Activated CD4-positive, alpha-beta T cell treated with anti-CD3 and anti-CD28 coated beads, Interleukin-2, amount 10 ng/mL, durations not matched to agents 24 days and 14 days (primary cell): Measurements from ENCODE around the gene PPP4C. TPM values are rescaled to one million over a fixed set of nuclear protein-coding genes. Genes with fewer than 3 reads are reported as not detected.
A peak's percentile ranks its signal among the peaks of the same experiment; 100 is the strongest.

Experiments used
- DNase-seq: peaks from one replicate; pipeline ENCODE4 v3.0.0; 2022
- H3K27ac Mint-ChIP-seq: one replicate; pipeline ENCODE4 v1.8.0; 2022; ENCODE audit warnings: mild to moderate bottlenecking, mixed read lengths
- H3K27me3 Mint-ChIP-seq: one replicate; pipeline ENCODE4 v1.8.0; 2022; ENCODE audit warnings: mixed read lengths
- H3K36me3 Mint-ChIP-seq: one replicate; pipeline ENCODE4 v1.8.0; 2022; ENCODE audit warnings: low read depth, mild to moderate bottlenecking, mixed read lengths
- H3K4me1 Mint-ChIP-seq: one replicate; pipeline ENCODE4 v1.8.0; 2021; ENCODE audit warnings: mixed read lengths
- H3K4me3 Mint-ChIP-seq: one replicate; pipeline ENCODE4 v1.8.0; 2022; ENCODE audit warnings: mild to moderate bottlenecking, moderate library complexity, mixed read lengths
- H3K9me3 Mint-ChIP-seq: one replicate; pipeline ENCODE4 v1.8.0; 2021; ENCODE audit warnings: mixed read lengths
- intact Hi-C: fragments of 100-400 bp; cut with micrococcal nuclease; formaldehyde crosslinking; loops from one replicate; pipeline ENCODE4 v1.15.1; 2023
- total RNA-seq: library from RNA; stranded (reverse); gene quantifications from 2 replicates; pipeline ENCODE4 v1.2.3, GENCODE V29; 2022

PPP4C gene
- total RNA-seq, 1 donor from 2014 or later: 144 TPM

- intact Hi-C loops: no loop called here
- no peak for DNase-seq
- Mint-ChIP-seq H3K27me3 (no peaks in the 10 kb centered on the region), H3K4me3 (no peak overlapping the region), H3K9me3 (no peaks in the 10 kb centered on the region), H3K27ac (no peak overlapping the region), H3K4me1 (peaks cover 26% of the 10 kb centered on the region), H3K36me3 (peaks cover 65% of the 10 kb centered on the region)
These were observed 3.7 kb downstream of the PPP4C start for GRCh38 chr16:30079480-30079879.

- no peak for DNase-seq
- H3K27ac Mint-ChIP-seq: no peak overlapping the region
- intact Hi-C loops: no loop called here
- H3K27me3 Mint-ChIP-seq: no peaks in the 10 kb centered on the region
- peaks cover 65% of the 10 kb centered on the region for H3K36me3 Mint-ChIP-seq
- H3K9me3 Mint-ChIP-seq: no peaks in the 10 kb centered on the region
- peaks cover 8% of the 10 kb centered on the region for H3K4me1 Mint-ChIP-seq
- no peak overlapping the region for H3K4me3 Mint-ChIP-seq
These were observed 6.8 kb downstream of the PPP4C start for GRCh38 chr16:30082545-30083090.

DNA sequence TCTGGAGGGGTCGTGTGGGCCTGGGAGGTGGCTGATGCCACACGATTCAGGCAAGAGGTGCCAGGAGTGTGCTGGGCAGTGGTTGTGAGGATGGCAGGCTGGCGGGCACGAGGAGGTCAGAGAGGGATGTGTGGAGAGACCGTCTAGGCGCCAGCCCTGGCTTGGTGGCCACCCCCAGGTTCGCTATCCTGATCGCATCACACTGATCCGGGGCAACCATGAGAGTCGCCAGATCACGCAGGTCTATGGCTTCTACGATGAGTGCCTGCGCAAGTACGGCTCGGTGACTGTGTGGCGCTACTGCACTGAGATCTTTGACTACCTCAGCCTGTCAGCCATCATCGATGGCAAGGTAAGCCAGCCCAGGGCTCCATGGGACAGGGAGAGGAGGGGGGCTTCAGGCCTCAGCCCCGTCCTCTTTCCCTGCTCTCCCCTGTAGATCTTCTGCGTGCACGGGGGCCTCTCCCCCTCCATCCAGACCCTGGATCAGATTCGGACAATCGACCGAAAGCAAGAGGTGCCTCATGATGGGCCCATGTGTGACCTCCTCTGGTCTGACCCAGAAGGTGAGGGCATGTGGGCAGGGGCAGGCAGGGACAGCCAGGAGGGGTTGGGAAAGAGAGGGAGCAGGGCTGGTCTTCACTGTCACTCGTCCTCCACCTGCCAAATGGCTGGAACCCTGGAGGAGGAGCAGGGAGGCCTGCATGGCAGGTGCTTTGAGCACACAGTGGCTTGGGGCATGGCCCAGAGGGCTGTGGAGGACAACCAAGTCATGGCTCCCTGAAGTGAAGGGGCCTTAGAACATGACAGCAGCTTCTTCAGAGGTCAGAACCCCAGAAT is 7.6 kb downstream of the PPP4C start:
- Mint-ChIP-seq H3K9me3 (no peaks in the 10 kb centered on the region), H3K36me3 (peaks cover 60% of the 10 kb centered on the region), H3K4me1 (peaks cover 2% of the 10 kb centered on the region), H3K27ac (no peak overlapping the region), H3K4me3 (no peak overlapping the region), H3K27me3 (no peaks in the 10 kb centered on the region)
- intact Hi-C loops: no loop called here
- no peak for DNase-seq

DNA sequence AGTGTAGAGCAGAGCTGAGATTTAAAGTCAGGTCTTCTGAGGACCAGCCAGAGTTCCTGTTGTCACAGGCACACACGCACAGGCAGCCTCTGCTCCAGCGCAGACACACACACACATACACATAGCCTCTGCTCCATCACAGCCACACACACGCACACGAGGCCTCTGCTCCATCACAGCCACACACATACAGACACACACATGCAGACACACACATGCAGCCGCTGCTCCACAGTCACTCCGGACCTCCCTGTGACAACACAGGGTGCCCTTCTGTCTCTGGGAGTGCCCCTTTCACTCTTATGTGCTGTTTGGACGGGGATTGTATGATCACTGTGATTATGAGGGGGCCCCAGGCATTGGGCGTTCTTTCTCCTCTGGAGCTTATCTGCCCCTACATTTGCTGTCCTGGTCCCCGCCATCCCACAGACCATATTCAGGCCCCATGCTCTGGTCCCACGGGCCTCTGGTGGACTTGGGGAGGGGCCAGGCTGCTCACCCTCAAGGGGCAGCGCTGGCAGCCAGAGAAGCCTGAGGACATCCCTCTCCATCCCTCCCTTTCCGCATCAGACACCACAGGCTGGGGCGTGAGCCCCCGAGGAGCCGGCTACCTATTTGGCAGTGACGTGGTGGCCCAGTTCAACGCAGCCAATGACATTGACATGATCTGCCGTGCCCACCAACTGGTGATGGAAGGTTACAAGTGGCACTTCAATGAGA is 8.5 kb downstream of the PPP4C start:
- Mint-ChIP-seq H3K36me3 (peaks cover 55% of the 10 kb centered on the region), H3K4me1 (peaks cover 2% of the 10 kb centered on the region), H3K27me3 (no peaks in the 10 kb centered on the region), H3K27ac (no peak overlapping the region), H3K9me3 (no peaks in the 10 kb centered on the region), H3K4me3 (no peak overlapping the region)
- intact Hi-C loops: no loop called here
- no peak for DNase-seq

DNA sequence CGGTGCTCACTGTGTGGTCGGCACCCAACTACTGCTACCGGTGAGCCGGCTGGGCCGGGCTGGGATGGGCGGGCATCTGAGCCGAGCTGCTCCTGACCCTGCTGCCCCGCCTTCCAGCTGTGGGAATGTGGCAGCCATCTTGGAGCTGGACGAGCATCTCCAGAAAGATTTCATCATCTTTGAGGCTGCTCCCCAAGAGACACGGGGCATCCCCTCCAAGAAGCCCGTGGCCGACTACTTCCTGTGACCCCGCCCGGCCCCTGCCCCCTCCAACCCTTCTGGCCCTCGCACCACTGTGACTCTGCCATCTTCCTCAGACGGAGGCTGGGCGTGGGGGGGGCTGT is 9.0 kb downstream of the PPP4C start:
- H3K36me3 Mint-ChIP-seq: peaks cover 49% of the 10 kb centered on the region
- intact Hi-C loops: no loop called here
- H3K27ac Mint-ChIP-seq: no peak overlapping the region
- no peaks in the 10 kb centered on the region for H3K9me3 Mint-ChIP-seq
- no peak for DNase-seq
- H3K4me3 Mint-ChIP-seq: no peak overlapping the region
- no peaks in the 10 kb centered on the region for H3K27me3 Mint-ChIP-seq
- peaks cover 6% of the 10 kb centered on the region for H3K4me1 Mint-ChIP-seq

DNA sequence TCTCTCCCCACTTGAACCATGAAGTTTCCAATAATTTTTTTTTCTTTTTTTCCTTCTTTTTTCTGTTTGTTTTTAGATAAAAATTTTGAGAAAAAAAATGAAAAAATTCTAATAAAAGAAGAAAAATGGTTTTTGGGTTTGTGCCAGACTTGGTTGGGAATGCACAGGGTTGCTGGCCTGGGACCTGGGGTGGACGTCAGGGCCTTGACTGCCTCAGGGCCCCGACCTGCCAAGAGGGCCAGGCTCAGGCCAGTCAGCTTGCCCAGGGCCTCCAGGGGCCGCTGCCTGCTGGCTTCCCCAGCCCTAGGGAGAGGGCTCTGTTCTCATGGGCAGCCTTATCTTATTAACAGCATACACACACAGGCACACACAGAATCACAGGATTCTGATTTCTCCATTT is 9.5 kb downstream of the PPP4C start:
- H3K4me1 Mint-ChIP-seq: peaks cover 10% of the 10 kb centered on the region
- no peak overlapping the region for H3K4me3 Mint-ChIP-seq
- no peak overlapping the region for H3K27ac Mint-ChIP-seq
- H3K9me3 Mint-ChIP-seq: no peaks in the 10 kb centered on the region
- intact Hi-C loops: no loop called here
- no peaks in the 10 kb centered on the region for H3K27me3 Mint-ChIP-seq
- no peak for DNase-seq
- peaks cover 48% of the 10 kb centered on the region for H3K36me3 Mint-ChIP-seq

GRCh38 chr16:30085820-30086219 is 10.0 kb downstream of the PPP4C start:
- Mint-ChIP-seq H3K27me3 (no peaks in the 10 kb centered on the region), H3K4me3 (no peak overlapping the region), H3K9me3 (no peaks in the 10 kb centered on the region), H3K36me3 (peaks cover 46% of the 10 kb centered on the region), H3K4me1 (peaks cover 15% of the 10 kb centered on the region), H3K27ac (no peak overlapping the region)
- no peak for DNase-seq
- intact Hi-C loops: no loop called here

DNA sequence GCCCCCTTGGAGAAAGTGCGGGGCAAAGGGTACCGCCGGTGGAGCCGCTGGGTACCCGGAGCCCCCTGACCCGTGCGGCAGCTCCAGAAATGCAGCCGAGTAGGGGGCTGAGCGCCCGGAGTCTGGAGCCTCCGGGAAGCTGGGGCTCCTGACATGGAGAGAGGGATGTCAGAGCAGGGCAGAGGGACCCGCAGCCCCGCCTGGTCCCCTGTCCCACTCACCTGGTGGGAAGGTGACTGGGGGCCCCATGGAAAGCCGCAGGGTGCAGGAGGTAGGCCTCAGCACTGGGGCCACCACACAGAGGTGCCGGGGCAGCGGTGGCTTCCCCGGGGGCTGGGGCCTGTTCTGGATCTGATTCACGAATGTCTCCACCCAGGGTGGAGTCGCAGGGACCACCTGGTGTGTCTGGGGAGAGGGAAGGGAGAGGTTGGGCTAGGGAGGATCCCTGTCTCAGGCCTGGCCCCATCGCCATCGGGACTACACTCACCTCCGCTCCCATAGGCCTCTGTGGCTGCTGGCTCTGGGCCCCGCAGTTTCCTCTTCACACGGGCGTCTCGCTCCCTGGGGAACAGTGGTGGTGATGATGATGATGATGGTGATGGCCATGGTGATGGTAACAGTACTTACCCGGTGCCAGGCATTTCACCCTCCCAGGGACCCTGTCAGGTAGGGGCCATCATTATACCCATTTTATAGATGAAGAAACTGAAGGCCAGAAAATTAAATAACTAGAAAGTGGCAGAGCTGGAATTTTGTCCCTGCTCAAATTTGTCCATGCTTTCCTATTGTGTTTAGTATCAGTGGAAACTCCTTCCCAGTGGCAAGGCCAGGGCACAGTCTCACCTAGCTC is 10.7 kb downstream of the PPP4C start:
- H3K36me3 Mint-ChIP-seq: peaks cover 42% of the 10 kb centered on the region
- no peak for DNase-seq
- no peaks in the 10 kb centered on the region for H3K9me3 Mint-ChIP-seq
- intact Hi-C loops: no loop called here
- no peak overlapping the region for H3K4me3 Mint-ChIP-seq
- peaks cover 15% of the 10 kb centered on the region for H3K4me1 Mint-ChIP-seq
- H3K27me3 Mint-ChIP-seq: no peaks in the 10 kb centered on the region
- H3K27ac Mint-ChIP-seq: no peak overlapping the region

DNA sequence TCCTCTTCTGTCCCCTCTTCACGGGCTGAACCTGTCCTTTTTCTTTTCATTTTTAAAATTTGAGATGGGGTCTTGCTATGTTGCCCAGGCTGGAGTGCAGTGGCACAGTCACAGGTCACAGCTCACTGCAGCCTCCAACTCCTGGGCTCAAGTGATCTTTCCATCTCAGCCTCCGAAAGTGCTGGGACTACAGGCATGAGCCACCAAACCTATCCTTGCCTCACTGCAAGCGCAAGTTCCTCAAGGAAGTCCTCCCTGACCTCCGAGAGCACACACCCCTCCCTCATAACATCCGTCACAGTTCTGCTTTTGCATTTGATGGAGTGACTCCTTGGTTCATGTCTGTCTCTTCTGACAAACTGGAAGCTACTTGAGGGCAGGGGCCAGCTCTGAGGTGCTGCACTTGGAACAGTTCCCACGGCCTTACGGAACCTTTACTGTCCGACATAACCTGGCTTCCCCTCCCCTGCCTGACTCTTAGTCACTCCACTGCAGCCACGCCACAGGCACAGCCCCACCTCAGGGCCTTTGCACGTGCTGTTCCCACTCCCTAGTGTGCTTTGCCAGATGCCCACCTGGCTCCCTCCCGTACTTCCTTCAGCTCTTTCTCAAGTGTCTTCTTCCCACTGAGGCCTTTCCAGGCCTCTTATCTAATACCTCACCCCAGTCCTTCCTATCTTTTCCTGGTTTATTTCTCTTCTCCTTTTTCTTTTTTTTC is 11.5 kb downstream of the PPP4C start:
- intact Hi-C loops: no loop called here
- H3K27me3 Mint-ChIP-seq: no peaks in the 10 kb centered on the region
- H3K4me3 Mint-ChIP-seq: no peak overlapping the region
- peak overlapping the region; percentile 40 for H3K27ac Mint-ChIP-seq
- H3K9me3 Mint-ChIP-seq: no peaks in the 10 kb centered on the region
- H3K4me1 Mint-ChIP-seq: peaks cover 19% of the 10 kb centered on the region
- DNase-seq: no peak
- peaks cover 36% of the 10 kb centered on the region for H3K36me3 Mint-ChIP-seq

DNA sequence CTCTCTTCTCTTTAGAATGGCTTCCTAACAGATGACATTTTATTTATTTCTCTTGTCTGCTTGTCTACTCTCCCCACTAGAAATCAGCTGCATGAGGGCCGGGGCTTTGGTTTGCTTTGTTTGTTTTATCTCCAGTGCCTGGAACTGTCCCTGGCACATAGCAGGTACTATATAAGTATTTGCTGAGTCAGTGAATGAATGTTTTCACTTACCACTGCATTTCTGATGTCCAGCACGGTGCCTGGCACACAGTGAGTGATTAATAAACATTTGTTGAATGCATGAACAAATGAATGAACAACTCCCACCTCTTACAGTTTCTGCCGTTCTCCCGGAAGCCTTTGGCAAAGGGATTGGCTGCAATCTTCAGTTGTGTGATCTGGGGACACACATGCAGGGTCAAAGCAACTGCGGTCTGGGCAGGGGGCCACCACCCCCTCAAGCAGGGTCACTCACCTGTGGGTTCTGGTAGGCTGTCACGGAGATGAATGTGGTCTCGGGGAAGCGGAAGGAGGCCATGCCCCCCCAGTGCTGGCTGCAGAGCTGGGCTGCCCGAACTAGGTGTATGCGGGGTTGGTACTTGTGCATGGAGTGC is 12.5 kb downstream of the PPP4C start:
- no peaks in the 10 kb centered on the region for H3K27me3 Mint-ChIP-seq
- intact Hi-C loops: no loop called here
- H3K4me1 Mint-ChIP-seq: peaks cover 23% of the 10 kb centered on the region
- no peak for DNase-seq
- no peak overlapping the region for H3K27ac Mint-ChIP-seq
- no peaks in the 10 kb centered on the region for H3K9me3 Mint-ChIP-seq
- H3K4me3 Mint-ChIP-seq: no peak overlapping the region
- H3K36me3 Mint-ChIP-seq: peaks cover 30% of the 10 kb centered on the region

GRCh38 chr16:30088832-30089624 is 13.2 kb downstream of the PPP4C start:
- intact Hi-C loops: no loop called here
- H3K4me3 Mint-ChIP-seq: peak overlapping the region; percentile 54
- no peaks in the 10 kb centered on the region for H3K9me3 Mint-ChIP-seq
- peak overlapping the region; percentile 78 for H3K27ac Mint-ChIP-seq
- peaks cover 25% of the 10 kb centered on the region for H3K4me1 Mint-ChIP-seq
- no peaks in the 10 kb centered on the region for H3K27me3 Mint-ChIP-seq
- no peak for DNase-seq
- peaks cover 27% of the 10 kb centered on the region for H3K36me3 Mint-ChIP-seq

DNA sequence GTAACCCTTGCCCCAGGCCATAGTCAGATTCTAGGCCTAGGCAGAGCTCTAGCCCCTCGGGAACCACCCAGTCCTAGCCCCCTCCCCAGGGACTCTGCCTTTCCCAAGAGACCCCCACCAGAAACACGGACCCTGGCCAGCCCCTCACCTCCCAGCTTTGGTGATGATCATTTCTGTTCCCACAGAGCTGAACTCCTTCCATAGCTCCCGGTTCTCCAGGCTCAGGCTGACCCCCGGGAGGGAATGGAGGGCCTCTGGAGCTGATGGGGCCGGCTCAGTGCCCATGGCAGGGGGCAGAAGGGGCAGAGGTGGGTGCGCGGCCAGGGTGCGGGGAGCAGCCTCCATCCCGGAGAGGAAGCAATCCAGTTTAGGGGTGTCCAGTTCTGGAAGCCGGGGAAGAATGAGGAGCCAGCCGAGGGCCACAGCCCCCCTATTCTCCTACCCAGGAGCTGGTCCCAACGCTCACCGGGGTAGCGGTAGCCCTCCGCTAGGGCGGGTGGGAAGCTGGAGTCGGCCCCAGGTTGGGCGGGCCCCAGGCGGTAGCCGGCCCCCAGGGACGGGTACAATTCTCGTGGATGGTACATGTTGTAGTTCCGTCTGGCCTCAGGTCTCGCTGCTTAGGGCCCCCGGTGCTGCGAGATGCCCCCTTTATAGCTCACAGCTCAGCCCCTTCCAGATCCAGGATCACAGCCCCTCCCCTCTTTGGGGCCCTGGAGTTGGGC is 15.0 kb downstream of the PPP4C start:
- Mint-ChIP-seq H3K4me3 (peak overlapping the region; percentile 54), H3K36me3 (peaks cover 27% of the 10 kb centered on the region), H3K27ac (peak overlapping the region; percentile 78), H3K4me1 (peaks cover 39% of the 10 kb centered on the region), H3K27me3 (no peaks in the 10 kb centered on the region), H3K9me3 (no peaks in the 10 kb centered on the region)
- intact Hi-C loops: no loop called here
- peak; percentile 61 for DNase-seq
